Fibroblast of the conjunctiva (primary cell): Measurements from ENCODE around the gene GABRR1.
"Not testable (repeated sequence)": the region's sequence is repeated elsewhere in the genome, so short reads cannot be mapped to it uniquely, and the experiment has no call there.

ENCODE experiments used
- DNase-seq: peaks from one replicate; pipeline ENCODE4 v3.0.0-alpha.2; 2010; ENCODE audit warnings: low read depth

Gene GABRR1

DNA sequence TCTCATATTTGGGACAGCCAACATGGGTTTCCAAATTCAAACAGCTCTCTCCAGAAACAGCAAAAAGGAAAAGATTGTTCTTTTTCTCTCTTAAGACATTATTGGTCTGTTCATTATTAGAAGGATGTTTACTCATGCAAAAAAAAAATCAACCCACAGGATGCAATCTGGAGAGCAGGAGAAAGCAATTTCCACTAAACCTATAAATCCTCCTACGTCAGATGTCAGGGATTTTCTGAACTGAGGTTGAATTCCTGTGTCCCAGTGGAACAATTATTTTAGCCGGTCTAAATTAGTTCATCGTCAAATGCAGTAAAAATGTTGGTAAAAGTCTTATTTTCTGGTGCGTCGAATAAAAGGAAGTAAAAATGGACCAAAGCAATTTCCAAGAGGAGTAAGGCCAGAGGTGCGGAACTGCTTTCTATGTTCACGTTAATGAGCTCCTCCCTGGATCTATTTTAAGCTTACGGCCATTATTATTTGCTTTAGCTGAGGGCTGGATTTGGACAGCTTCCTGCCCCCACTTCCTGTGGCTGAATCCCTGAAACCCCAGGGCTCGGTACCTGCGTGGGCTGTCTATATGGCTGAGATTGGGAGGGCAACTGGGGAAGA, at the start of gene GABRR1:
GABRR1 (minus strand) TSS at position 60 of the 612 bp plus-strand sequence; CDS start at position 24, 36 bp downstream.
- DNase-seq, result no peak

- DNase-seq, result no peak
Measured at GRCh38 chr6:89264296-89264695, 47.1 kb upstream of the GABRR1 start.

DNA sequence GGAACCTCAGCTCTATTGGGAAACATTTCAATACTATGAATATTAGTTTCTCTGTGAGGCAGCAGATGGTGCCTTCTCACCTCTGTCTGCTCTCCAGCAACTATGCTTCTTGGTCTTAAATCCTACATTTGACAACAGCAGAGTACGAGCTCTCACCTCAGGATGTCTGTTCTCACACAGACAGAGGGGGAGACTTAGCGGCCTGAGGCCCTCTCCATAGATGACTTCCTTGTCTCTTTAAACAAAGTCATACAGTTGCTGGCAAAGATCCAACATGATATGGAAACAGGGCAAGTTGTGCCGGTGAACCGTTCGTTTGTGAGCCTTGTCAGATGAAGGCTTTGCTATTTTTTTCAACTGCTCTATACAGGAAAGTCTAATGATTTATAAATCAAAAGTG, 43.7 kb upstream of the GABRR1 start:
- no peak for DNase-seq

DNA sequence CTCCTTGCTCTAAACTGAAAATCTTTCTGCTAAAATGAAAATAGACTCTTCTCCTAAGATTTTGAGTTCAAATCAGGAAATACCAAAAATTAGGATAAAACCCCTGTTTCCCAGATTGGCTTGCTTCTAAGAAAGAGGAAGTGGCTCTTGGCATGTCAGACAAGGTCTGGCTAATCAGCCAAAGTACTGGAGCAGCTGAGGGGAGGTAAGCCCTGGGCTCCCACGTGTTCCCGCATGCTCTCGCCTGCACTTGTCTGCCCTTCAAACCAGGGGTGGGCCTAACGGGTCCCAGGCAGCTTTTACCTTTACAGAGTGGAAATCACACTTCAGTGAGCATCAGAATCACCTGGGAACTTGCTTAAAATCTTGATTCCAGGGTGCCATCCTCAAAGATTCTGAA, 43.2 kb upstream of the GABRR1 start:
- DNase-seq, result no peak

DNA sequence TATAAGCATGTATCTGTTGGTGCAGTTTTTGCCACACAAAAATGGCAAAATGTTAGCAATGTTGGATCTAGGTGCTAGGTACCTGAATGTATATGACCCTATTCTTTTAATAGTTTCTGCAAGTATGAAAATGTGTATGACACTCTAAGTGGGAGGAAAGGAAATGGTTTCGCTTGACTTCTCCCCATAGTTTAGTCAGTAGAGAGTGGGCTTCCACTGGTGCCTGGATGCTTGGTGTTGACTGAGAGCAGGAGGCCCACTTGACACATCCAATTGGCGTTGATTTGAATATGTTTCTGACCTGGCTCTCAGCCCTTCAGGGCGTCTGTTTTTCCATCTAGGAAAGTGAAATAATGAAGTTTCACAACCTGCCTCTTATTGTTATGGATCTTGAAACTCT, 41.8 kb upstream of the GABRR1 start:
- DNase-seq, result no peak

DNA sequence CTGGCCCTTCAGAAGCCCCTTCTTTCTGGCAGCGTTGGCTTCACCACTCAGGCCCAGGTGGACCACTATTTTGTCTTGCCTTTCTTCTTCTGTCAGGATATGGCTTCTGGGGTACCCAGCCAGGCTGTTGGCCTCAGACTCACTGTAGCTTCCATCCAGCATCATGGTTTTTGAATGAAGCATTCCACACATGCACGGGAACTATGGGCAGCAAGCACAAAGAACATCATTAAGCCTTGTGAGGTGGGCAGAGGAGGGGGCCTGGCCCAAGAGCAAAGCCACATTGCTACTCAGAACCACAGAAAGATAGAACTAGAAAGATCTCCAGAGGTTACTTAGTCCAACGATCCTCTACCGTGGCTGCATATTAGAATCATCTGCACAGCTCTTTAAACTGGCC, 40.6 kb upstream of the GABRR1 start:
- DNase-seq, result no peak

- DNase-seq, result no peak
Measured at GRCh38 chr6:89257346-89257745, 40.2 kb upstream of the GABRR1 start.

GRCh38 chr6:89255417-89255816, 38.3 kb upstream of the GABRR1 start:
- no peak for DNase-seq

GRCh38 chr6:89254569-89254968, 37.4 kb upstream of the GABRR1 start:
- DNase-seq, result no peak

DNA sequence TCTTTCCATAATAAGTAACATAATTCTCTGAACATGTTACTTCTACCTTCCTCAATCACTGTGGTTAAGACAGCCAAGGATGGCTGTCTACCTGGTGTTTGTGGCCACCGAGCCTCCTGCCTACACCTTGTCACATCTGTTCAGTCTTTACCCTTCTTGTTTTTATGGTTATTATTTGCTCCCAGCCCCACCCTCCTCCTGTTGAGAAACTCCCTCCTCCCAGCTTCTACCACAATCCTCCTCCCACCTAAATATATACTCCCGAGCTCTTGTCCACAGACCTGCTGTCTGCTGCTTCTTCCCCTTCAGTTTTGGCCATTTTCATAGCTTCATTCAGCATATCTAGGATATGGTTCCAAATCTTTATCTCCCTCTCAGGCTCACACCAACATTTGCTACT, 35.7 kb upstream of the GABRR1 start:
- DNase-seq, result no peak

- DNase-seq, result no peak
Measured at GRCh38 chr6:89251976-89252375, 34.8 kb upstream of the GABRR1 start.

GRCh38 chr6:89251170-89251569, 34.0 kb upstream of the GABRR1 start:
- no peak for DNase-seq

GRCh38 chr6:89250239-89250638, 33.1 kb upstream of the GABRR1 start:
- no peak for DNase-seq

DNA sequence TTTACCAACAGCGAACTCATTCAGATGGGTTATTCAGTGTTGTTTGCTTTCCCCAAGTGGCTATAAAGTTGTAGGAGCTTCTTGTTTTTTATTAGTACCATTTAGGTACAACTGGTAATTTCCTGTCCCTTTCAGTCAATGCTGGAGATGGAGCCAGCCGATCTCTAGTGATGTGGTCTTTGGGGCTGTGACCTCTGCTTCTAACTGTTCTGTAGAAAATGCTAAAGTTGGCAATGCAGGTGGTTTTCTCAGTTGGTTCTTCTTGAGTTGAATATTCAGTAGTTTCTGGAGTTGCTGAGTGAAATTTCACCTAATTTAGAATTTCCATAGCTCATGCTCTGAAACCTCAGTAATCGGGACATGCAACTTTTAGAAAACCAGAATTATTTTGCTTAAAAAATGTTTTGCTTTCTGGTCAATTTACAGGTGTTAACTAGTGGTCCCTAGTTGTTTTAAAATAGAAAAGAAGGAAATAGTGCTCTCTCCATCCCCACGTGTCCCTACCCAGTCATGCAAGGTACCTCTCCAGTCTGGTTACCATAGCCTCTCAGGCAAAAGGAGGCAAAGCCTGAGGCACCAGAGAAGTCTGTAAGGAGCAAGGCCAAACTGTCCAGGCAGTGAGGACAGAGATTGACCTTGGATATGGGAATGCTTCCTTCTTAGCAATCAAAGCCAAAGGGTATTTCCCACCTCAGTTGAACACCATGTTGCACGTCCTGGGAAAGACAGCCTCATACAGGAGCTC, 27.3 kb upstream of the GABRR1 start:
- no peak for DNase-seq

- DNase-seq, result no peak
Measured at GRCh38 chr6:89243331-89243629, 26.1 kb upstream of the GABRR1 start.

GRCh38 chr6:89242574-89243330, 25.6 kb upstream of the GABRR1 start:
- DNase-seq, result peak; percentile 57

DNA sequence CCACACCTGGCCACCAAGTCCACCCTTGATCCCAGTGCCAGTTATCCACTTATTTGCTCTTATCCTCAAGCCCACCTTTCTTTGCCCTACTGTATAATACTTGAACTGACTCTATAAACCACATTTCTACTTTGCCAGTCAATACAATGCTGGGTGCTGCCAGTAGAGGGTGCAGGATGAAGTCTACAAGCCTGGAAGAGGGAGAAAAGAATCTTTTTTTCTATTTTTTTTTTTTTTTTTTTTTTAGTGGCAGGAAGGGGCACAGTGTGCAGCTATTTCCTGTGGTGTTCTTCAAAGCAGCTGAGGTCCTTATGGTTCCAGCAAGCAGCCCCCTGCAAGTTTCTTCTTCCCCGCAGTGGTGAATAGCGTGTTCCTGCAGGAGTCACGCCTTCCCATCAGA, 22.2 kb upstream of the GABRR1 start:
- no peak for DNase-seq

DNA sequence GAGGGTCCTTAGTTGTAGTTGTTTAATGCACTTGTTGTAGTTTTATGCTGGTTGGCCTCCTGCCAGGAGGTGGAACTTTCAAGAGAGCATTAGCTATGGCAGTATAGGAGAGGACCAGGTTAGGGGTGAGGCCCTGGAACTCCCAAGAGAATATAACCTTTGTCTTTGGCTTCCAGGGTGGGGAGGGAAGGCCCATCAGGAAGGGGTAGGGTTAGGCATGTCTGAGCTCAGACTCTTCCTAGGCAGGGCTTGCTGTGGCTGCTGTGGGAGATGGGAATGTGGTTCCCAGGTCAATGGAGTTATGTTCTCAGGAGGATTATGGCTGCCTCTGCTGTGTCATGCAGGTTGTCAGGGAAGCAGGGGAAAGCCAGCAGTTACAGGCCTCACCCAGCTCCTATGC, 20.0 kb upstream of the GABRR1 start:
- no peak for DNase-seq

DNA sequence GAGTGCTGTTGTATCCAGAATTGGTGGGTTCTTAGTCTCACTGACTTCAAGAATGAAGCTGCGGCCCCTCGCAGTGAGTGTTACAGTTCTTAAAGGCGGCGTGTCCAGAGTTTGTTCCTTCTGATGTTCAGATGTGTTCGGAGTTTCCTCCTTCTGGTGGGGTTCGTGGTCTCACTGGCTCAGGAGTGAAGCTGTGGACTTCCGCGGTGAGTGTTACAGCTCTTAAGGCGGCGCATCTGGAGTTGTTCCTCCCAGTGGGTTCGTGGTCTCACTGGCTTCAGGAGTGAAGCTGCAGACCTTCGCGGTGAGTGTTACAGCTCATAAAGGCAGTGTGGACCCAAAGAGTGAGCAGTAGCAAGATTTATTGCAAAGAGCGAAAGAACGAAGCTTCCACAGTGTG, 16.4 kb upstream of the GABRR1 start:
- not testable (repeated sequence) for DNase-seq

GRCh38 chr6:89222712-89223039, 5.5 kb upstream of the GABRR1 start:
- no peak for DNase-seq

DNA sequence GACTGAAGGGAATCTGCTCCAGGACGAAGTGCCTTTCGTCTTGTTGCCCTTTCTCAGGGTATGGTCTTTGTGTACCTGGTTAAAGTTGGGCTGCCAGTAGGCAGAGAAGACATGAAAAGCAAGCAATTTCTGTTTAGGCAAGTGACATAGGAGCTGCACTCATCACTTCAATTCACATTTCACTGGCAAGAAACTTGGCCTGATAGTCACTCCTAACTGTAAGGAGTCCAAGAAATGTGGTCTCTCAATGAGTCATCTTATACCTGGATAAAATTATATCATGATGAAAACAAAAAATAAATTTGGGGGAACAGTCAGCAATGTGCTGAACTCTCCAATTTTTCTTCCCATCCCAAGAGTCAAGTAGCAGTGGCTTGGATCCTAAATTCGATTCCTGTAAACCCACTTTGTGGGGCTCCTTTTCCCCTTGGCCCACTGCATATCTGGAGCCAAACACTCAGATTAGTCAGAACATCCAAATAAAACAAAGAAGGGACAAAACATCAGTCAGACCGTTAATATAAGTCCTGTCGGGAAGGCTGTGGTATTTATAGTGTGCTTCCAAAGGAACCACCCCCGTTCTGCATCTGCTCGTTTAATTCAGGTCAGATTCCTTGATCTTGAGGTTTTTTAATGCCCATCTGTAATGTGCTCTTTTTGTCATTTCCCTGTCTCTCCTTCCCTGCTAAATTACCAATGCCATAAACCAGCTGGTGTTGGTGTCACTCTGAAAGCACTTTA, 5.0 kb upstream of the GABRR1 start:
- no peak for DNase-seq

- no peak for DNase-seq
Measured at GRCh38 chr6:89221129-89221528, 4.0 kb upstream of the GABRR1 start.

- DNase-seq, result no peak
Measured at GRCh38 chr6:89216411-89216810, 747 bp downstream of the GABRR1 start.
